Upper lobe of left lung (tissue), 6 donors: ENCODE data around the gene TMEM161A. TPM values are rescaled to one million over a fixed set of nuclear protein-coding genes. Genes with fewer than 3 reads are reported as not detected.

Experiments used
- ATAC-seq, 2 donors: fragments of 200-7000 bp; cut with Tn5 transposase; one replicate each; pipeline ENCODE4 v1.9.1; 2022; ENCODE audit warnings: mild to moderate bottlenecking in 2 of 2, moderate library complexity in 2 of 2; ENCODE audit not compliant: low FRiP score in 2 of 2
- DNase-seq, 2 donors: peaks; one replicate each; pipeline ENCODE4 v3.0.0-alpha.2; 2019 to 2020
- H3K27ac ChIP-seq, 4 donors: fragments of 200-600 bp; sonication (generic); one replicate each; pipeline ENCODE4 v1.5.1; 2016 to 2019
- H3K27me3 ChIP-seq, 4 donors: fragments of 200-600 bp; sonication (generic); one replicate each; pipeline ENCODE4 v1.5.1; 2017 to 2019
- H3K36me3 ChIP-seq, 4 donors: fragments of 200-600 bp; sonication (generic); one replicate each; pipeline ENCODE4 v1.5.1; 2016 to 2019
- H3K4me1 ChIP-seq, 4 donors: fragments of 200-600 bp; sonication (generic); one replicate each; pipeline ENCODE4 v1.5.1; 2018 to 2019
- H3K4me3 ChIP-seq, 4 donors: fragments of 200-600 bp; sonication (generic); one replicate each; pipeline ENCODE4 v1.5.1; 2017 to 2019; ENCODE audit warnings: mild to moderate bottlenecking in 2 of 4, moderate library complexity in 1 of 4
- H3K9me3 ChIP-seq, 4 donors: fragments of 200-600 bp; sonication (generic); one replicate each; pipeline ENCODE4 v1.5.1; 2018 to 2019
- CTCF ChIP-seq, 6 experiments: fragments of 450-650 bp in 4 of 6; fragments of 200-600 bp in 2 of 6; sonication (generic) in 2 of 6; IDR thresholded peaks; one replicate each; pipeline ENCODE4 v1.5.1; 2016 to 2019; ENCODE audit warnings: antibody characterized with exemption in 6 of 6
- EP300 ChIP-seq, 4 donors: sonication (generic); formaldehyde crosslinking; IDR thresholded peaks; one replicate each; pipeline ENCODE4 v1.5.1; 2017; ENCODE audit warnings: antibody characterized with exemption in 4 of 4, control low read depth in 2 of 4
- POLR2A ChIP-seq, 4 donors: fragments of 450-650 bp; IDR thresholded peaks; one replicate each; pipeline ENCODE4 v1.5.1; 2016 to 2017; ENCODE audit warnings: antibody characterized with exemption in 4 of 4, mild to moderate bottlenecking in 2 of 4
- POLR2AphosphoS5 ChIP-seq, 2 donors: sonication (generic); formaldehyde crosslinking; IDR thresholded peaks; one replicate each; pipeline ENCODE4 v1.5.1; 2017; ENCODE audit warnings: antibody characterized with exemption in 2 of 2
- WGBS, 2 donors: methylation state at CpG; one replicate each; pipeline ENCODE4 v1.1.5; 2017 to 2018; 5-methylcytosine and 5-hydroxymethylcytosine counted together
- total RNA-seq, 6 donors: library from RNA; depleted of rRNA in 4 of 6; stranded (reverse); fragments of >200 nt in 4 of 6; gene quantifications; one replicate each; pipeline versions ENCODE4 v1.1.0 to v1.2.1, GENCODE V29; 2016 to 2021
- donor health status: DM: no; HTN: no; CAD: no; lungs with moderate emphysema.
- donor health status: DM: no; HTN: yes; CAD: no; lungs with severe emphysema.

Gene TMEM161A
- total RNA-seq, 6 donors from 2014 or later: 18.7 to 31.6 (median 26.2) TPM

- DNase-seq (peak in 1 of 2 donors; percentile 55), ATAC-seq (peak in 1 of 2 donors; percentile 27)
- 93 to 97% methylated on average over 34 to 38 of the region's 39 CpGs for WGBS, 2 donors
Measured at GRCh38 chr19:19119325-19120237, 18.7 kb downstream of the TMEM161A start.

GRCh38 chr19:19115954-19116353 is 22.3 kb downstream of the TMEM161A start:
- Histone ChIP-seq H3K36me3 (peaks cover 0 to 16% (median 9%) of the 10 kb centered on the region in 4 donors), H3K9me3 (no peaks in the 10 kb centered on the region), H3K4me1 (peaks cover 0 to 2% (median 0%) of the 10 kb centered on the region in 4 donors), H3K4me3 (no peak overlapping the region), H3K27me3 (no peaks in the 10 kb centered on the region), H3K27ac (no peak overlapping the region)
- DNase-seq: peak in 1 of 2 donors; percentile 38
- WGBS, 2 donors: 85 to 86% methylated on average over 3 to 9 of the region's 9 CpGs
- peak in 1 of 2 donors; percentile 47 for ATAC-seq
- TF ChIP-seq POLR2A (IDR thresholded peaks at IDR 0.05) (no peak), CTCF (IDR thresholded peaks at IDR 0.05) (peak in 5 of 6 experiments; percentile 33 to 56 (median 41)), POLR2AphosphoS5 (IDR thresholded peaks at IDR 0.05) (no peak)

More at GRCh38 chr19:19119325-19120237, 18.7 kb downstream of the TMEM161A start:
- Histone ChIP-seq H3K27ac (no peak overlapping the region), H3K4me3 (no peak overlapping the region), H3K9me3 (no peaks in the 10 kb centered on the region), H3K27me3 (no peaks in the 10 kb centered on the region), H3K4me1 (no peaks in the 10 kb centered on the region), H3K36me3 (peaks cover 0 to 20% (median 9%) of the 10 kb centered on the region in 4 donors)
- TF ChIP-seq POLR2AphosphoS5 (IDR thresholded peaks at IDR 0.05) (no peak), CTCF (IDR thresholded peaks at IDR 0.05) (no peak), POLR2A (IDR thresholded peaks at IDR 0.05) (no peak), EP300 (IDR thresholded peaks at IDR 0.05) (no peak)

- no peaks in the 10 kb centered on the region for H3K9me3 ChIP-seq
- WGBS, 2 donors: 44 to 59% methylated on average over 3 to 7 of the region's 7 CpGs
- TF ChIP-seq CTCF (IDR thresholded peaks at IDR 0.05): no peak
- no peak for TF ChIP-seq EP300 (IDR thresholded peaks at IDR 0.05)
- no peak for TF ChIP-seq POLR2A (IDR thresholded peaks at IDR 0.05)
- TF ChIP-seq POLR2AphosphoS5 (IDR thresholded peaks at IDR 0.05): no peak
- DNase-seq (no peak), ATAC-seq (peak in 1 of 2 donors; percentile 9)
- H3K27ac ChIP-seq: no peak overlapping the region
- H3K4me1 ChIP-seq: peaks cover 6 to 15% (median 7%) of the 10 kb centered on the region in 4 donors
- H3K36me3 ChIP-seq: no peaks in the 10 kb centered on the region
- H3K27me3 ChIP-seq: no peaks in the 10 kb centered on the region
- H3K4me3 ChIP-seq: no peak overlapping the region
Measured at GRCh38 chr19:19113040-19113626, 25.1 kb downstream of the TMEM161A start.

GRCh38 chr19:19111967-19112580 is 26.2 kb downstream of the TMEM161A start:
- DNase-seq (no peak), ATAC-seq (no peak)
- Histone ChIP-seq H3K36me3 (peaks cover 0 to 4% (median 0%) of the 10 kb centered on the region in 4 donors), H3K27ac (no peak overlapping the region), H3K27me3 (no peaks in the 10 kb centered on the region), H3K9me3 (no peaks in the 10 kb centered on the region), H3K4me3 (no peak overlapping the region), H3K4me1 (peaks cover 6 to 15% (median 7%) of the 10 kb centered on the region in 4 donors)
- TF ChIP-seq EP300 (IDR thresholded peaks at IDR 0.05): no peak
- no peak for TF ChIP-seq POLR2A (IDR thresholded peaks at IDR 0.05)
- WGBS, 2 donors: 78 to 85% methylated on average over 9 of the region's 9 CpGs
